Endodermal cell (in vitro differentiated cells): ENCODE results near the gene CLDN9. TPM values are rescaled to one million over a fixed set of nuclear protein-coding genes. Genes with fewer than 3 reads are reported as not detected.

Source experiments
- DNase-seq: peaks from one replicate; pipeline ENCODE4 v3.0.0-alpha.2; 2017
- H3K27ac ChIP-seq: 2 replicates; pipeline ENCODE4 v1.5.1; 2013; ENCODE audit warnings: mild to moderate bottlenecking, low read depth, low read length, moderate library complexity
- H3K27me3 ChIP-seq: 2 replicates; pipeline ENCODE4 v1.6.1; 2013; ENCODE audit warnings: mild to moderate bottlenecking, low read length, moderate library complexity; ENCODE audit not compliant: insufficient read depth, control insufficient read depth, poor library complexity, severe bottlenecking
- H3K36me3 ChIP-seq: 2 replicates; pipeline ENCODE4 v1.7.0; 2013; ENCODE audit warnings: mild to moderate bottlenecking, low read length, moderate library complexity; ENCODE audit not compliant: control insufficient read depth, insufficient read depth
- H3K4me1 ChIP-seq: one replicate; pipeline ENCODE4 v1.7.0; 2013; ENCODE audit warnings: low read length; ENCODE audit not compliant: control insufficient read depth, insufficient read depth
- H3K4me3 ChIP-seq: 2 replicates; pipeline ENCODE4 v1.5.1; 2013; ENCODE audit warnings: mild to moderate bottlenecking, low read length, moderate library complexity
- H3K9ac ChIP-seq: 2 replicates; pipeline ENCODE4 v1.6.1; 2013; ENCODE audit warnings: mild to moderate bottlenecking, low read length, moderate library complexity; ENCODE audit not compliant: poor library complexity, severe bottlenecking; ENCODE audit errors: extremely low read depth
- H3K9me3 ChIP-seq: 2 replicates; pipeline ENCODE4 v1.6.1; 2013; ENCODE audit warnings: mild to moderate bottlenecking, low read length, moderate library complexity; ENCODE audit not compliant: control insufficient read depth
- H3K27ac Mint-ChIP-seq: 2 replicates; pipeline ENCODE4 v1.8.0; 2020; ENCODE audit warnings: mixed read lengths
- H3K27me3 Mint-ChIP-seq: 2 replicates; pipeline ENCODE4 v1.8.0; 2021; ENCODE audit warnings: mild to moderate bottlenecking, mixed read lengths; ENCODE audit not compliant: insufficient read depth
- H3K36me3 Mint-ChIP-seq: 2 replicates; pipeline ENCODE4 v1.8.0; 2020; ENCODE audit warnings: low read depth, mixed read lengths
- H3K4me1 Mint-ChIP-seq: 2 replicates; pipeline ENCODE4 v1.8.0; 2020; ENCODE audit warnings: mixed read lengths
- H3K4me3 Mint-ChIP-seq: 2 replicates; pipeline ENCODE4 v1.8.0; 2020; ENCODE audit warnings: mild to moderate bottlenecking, moderate library complexity, mixed read lengths
- H3K9me3 Mint-ChIP-seq: 2 replicates; pipeline ENCODE4 v1.8.0; 2020; ENCODE audit warnings: mild to moderate bottlenecking, mixed read lengths
- WGBS, 2 experiments: methylation state at CpG; one replicate each; pipeline versions ENCODE4 v1.1.5 to v1.1.7; 2013; ENCODE audit warnings: missing lambda C conversion rate in 2 of 2, mixed read lengths in 1 of 2; ENCODE audit not compliant: insufficient coverage in 1 of 2, insufficient read length in 1 of 2; 5-methylcytosine and 5-hydroxymethylcytosine counted together
- total RNA-seq, 2 donors: library from RNA; stranded (reverse); fragmentation: NEBNext Ultra II Directional in 1 of 2; extraction: Animal tissue kit (Norgen Biotek cat#: 25700) in 1 of 2; gene quantifications; 2 replicates in 1 of 2; 3 replicates in 1 of 2; pipeline ENCODE4 v1.2.1, GENCODE V29; 2021
- TF ChIP-seq, protein P1 (sequence below): fragments of 200-600 bp; sonication (generic); conservative IDR thresholded peaks from 2 replicates; pipeline ENCODE4 v1.5.0; 2021; ENCODE audit warnings: antibody characterized with exemption, mild to moderate bottlenecking

CLDN9 gene
- total RNA-seq, 2 donors from 2014 or later = 0.18 TPM; not detected in 1

DNA sequence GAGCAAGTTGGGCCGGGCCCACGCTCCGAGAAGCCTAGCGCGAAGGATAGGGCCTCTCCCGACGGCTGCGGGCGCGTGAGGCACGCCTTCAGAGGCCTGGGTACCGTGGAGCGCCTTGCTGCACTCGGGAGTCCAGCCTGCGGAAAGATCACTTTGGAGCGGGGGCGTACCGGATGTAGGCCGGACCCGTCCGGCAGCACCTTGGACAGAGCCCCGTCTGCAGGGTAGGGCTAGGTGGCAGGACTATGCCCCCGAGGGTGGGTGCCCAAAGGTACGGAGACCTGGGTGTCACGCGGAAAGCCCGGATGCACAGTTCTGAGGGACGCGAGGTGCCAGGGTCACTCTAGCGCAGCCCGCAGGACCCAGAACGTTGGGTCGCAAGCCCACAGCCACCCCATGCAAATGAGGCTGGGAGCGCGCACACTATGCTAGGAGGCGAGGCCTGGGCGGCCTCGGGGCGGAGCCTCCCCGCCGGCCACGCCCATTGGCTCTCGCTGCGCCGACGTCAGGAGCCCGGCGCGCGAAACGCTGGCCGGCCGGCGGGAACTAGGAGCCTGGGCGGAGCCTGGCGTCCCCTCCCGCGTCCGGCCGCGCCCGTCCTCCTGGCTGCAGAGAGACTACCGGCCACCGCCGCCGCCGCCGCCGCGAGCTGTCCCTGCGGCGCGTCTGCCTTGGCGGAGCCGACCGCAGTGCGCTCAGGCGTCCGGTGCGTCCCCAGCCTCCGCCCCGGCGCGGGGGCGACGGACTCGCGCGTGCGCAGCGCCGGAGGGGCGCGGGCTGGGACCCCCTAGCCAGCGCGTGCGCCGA, 43.8 kb upstream of the CLDN9 start, which contains the start of gene PAQR4:
TSS of gene PAQR4 (plus strand) at position 611 of the 807 bp plus-strand sequence. CDS start 327 bp downstream, outside the sequence.
- Mint-ChIP-seq H3K4me3 (peak within 1 kb of the TSS; percentile 64), H3K36me3 (peaks cover 14% of the 10 kb centered on the region), H3K27me3 (peaks cover 37% of the 10 kb centered on the region), H3K4me1 (peaks cover 6% of the 10 kb centered on the region), H3K27ac (no peak within 1 kb of the TSS), H3K9me3 (no peaks in the 10 kb centered on the region)
- H3K9ac ChIP-seq = peak within 1 kb of the TSS; percentile 38
- H3K27me3 ChIP-seq = no peaks in the 10 kb centered on the region
- DNase-seq = peak; percentile 95
- TF ChIP-seq, protein P1, sequence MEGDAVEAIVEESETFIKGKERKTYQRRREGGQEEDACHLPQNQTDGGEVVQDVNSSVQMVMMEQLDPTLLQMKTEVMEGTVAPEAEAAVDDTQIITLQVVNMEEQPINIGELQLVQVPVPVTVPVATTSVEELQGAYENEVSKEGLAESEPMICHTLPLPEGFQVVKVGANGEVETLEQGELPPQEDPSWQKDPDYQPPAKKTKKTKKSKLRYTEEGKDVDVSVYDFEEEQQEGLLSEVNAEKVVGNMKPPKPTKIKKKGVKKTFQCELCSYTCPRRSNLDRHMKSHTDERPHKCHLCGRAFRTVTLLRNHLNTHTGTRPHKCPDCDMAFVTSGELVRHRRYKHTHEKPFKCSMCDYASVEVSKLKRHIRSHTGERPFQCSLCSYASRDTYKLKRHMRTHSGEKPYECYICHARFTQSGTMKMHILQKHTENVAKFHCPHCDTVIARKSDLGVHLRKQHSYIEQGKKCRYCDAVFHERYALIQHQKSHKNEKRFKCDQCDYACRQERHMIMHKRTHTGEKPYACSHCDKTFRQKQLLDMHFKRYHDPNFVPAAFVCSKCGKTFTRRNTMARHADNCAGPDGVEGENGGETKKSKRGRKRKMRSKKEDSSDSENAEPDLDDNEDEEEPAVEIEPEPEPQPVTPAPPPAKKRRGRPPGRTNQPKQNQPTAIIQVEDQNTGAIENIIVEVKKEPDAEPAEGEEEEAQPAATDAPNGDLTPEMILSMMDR = no peak
- H3K4me1 ChIP-seq = peaks cover 14% of the 10 kb centered on the region
- H3K9me3 ChIP-seq = no peaks in the 10 kb centered on the region
- H3K36me3 ChIP-seq = no peaks in the 10 kb centered on the region
- peak within 1 kb of the TSS; percentile 80 for H3K4me3 ChIP-seq
- WGBS, 2 experiments = 3 to 7% methylated on average over 34 to 98 of the region's 98 CpGs
- H3K27ac ChIP-seq = peak within 1 kb of the TSS; percentile 49

DNA sequence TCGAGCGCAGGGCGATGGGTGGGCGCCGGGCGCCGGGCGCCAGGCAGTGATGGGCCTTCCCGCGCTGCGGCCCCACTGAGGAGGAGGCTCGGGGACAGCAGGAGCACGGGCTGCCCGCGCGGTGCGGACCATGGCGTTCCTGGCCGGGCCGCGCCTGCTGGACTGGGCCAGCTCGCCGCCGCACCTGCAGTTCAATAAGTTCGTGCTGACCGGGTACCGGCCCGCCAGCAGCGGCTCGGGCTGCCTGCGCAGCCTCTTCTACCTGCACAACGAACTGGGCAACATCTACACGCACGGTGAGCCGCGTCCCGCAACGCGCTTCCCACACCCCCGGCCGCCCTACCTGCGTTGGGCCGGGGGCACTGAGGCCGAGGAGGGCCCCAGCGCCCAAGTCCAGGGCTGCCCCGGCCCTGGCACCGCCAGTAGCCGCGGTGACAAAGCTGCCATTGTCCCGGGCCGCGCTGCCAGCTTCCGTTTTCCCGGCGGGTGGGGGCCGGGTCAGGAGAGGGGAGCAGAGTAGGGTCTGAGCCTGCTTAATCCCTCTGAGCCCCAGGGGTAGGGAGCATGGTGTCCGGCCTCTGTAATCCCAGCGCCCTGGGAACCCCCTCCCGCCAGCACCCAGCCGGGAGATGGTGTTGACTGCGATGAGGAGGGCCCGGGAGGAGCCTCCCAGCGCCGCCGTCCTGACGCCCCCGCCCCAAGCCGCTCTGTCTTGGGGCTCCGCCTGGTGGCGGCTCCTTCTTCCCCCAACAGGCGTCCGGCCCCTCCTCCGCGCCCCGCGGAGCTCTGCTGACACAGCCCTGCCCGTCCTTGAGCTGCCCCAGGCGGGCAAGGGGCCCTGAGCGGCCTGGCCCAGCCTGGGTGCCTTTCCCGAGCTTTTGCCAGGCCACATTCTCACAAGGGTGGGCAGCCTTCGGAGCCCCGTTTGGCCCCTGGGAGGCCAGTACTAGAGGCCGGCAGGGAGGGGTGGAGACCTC, 42.9 kb upstream of the CLDN9 start:
- 1 to 2% methylated on average over 28 to 83 of the region's 83 CpGs for WGBS, 2 experiments
- H3K36me3 ChIP-seq = no peaks in the 10 kb centered on the region
- TF ChIP-seq, protein P1 = peak; percentile 77
- peak overlapping the region; percentile 38 for H3K9ac ChIP-seq
- H3K4me1 ChIP-seq = peaks cover 14% of the 10 kb centered on the region
- no peak overlapping the region for H3K27ac Mint-ChIP-seq
- no peaks in the 10 kb centered on the region for H3K9me3 Mint-ChIP-seq
- peak; percentile 94 for DNase-seq
- peak overlapping the region; percentile 49 for H3K27ac ChIP-seq
- peaks cover 34% of the 10 kb centered on the region for H3K27me3 Mint-ChIP-seq
- peak overlapping the region; percentile 80 for H3K4me3 ChIP-seq
- H3K36me3 Mint-ChIP-seq = peaks cover 14% of the 10 kb centered on the region
- peaks cover 4% of the 10 kb centered on the region for H3K4me1 Mint-ChIP-seq
- no peaks in the 10 kb centered on the region for H3K27me3 ChIP-seq
- no peaks in the 10 kb centered on the region for H3K9me3 ChIP-seq
- peak overlapping the region; percentile 64 for H3K4me3 Mint-ChIP-seq

DNA sequence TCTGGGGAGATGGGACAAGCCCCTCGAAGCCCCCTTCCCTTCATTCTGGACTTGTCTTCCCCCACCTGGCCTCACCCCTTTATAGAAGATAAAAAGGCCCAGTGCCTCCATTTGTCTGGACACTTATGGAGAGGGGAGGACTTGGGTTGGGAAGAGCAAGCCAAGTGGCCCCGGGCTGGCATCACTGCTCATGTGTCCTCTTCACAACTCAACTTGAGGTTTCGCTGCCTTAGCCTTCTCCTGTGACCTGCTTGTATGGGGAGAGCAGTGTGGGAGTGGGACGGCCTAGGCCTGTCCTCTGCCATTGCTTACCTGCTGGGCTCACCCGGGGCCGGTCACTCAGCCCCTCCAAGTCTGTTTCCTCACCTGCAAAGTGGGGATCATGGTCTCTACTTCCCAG, 42.2 kb upstream of the CLDN9 start:
- Histone ChIP-seq H3K27me3 (no peaks in the 10 kb centered on the region), H3K4me1 (peaks cover 14% of the 10 kb centered on the region), H3K9ac (no peak overlapping the region), H3K27ac (no peak overlapping the region), H3K4me3 (peak overlapping the region; percentile 80), H3K36me3 (peaks cover 6% of the 10 kb centered on the region), H3K9me3 (no peaks in the 10 kb centered on the region)
- Mint-ChIP-seq H3K27ac (peak overlapping the region; percentile 48), H3K27me3 (peaks cover 29% of the 10 kb centered on the region), H3K36me3 (peaks cover 14% of the 10 kb centered on the region), H3K4me1 (peaks cover 4% of the 10 kb centered on the region), H3K9me3 (no peaks in the 10 kb centered on the region), H3K4me3 (peak overlapping the region; percentile 64)
- 82 to 93% methylated on average over 3 to 6 of the region's 6 CpGs for WGBS, 2 experiments
- TF ChIP-seq, protein P1 = no peak
- DNase-seq = no peak
